HG03108 (cell line): ENCODE data around the gene ZMYND8.
"Not testable (repeated sequence)": the region's sequence is repeated elsewhere in the genome, so short reads cannot be mapped to it uniquely, and the experiment has no call there.

Experiments used
- ATAC-seq: cut with Tn5 transposase; IDR thresholded peaks from one replicate; pipeline ENCODE4 v1.9.1; 2021; ENCODE audit warnings: moderate library complexity; ENCODE audit not compliant: unreplicated experiment

The ZMYND8 gene

GRCh38 chr20:47212606-47213207 lies 143.8 kb downstream of the ZMYND8 start:
- ATAC-seq = no peak

- no peak for ATAC-seq
These were observed 145.5 kb downstream of the ZMYND8 start for GRCh38 chr20:47211036-47211435.

GRCh38 chr20:47210470-47210869 lies 146.0 kb downstream of the ZMYND8 start:
- ATAC-seq = no peak

- no peak for ATAC-seq
These were observed 146.5 kb downstream of the ZMYND8 start for GRCh38 chr20:47209982-47210381.

GRCh38 chr20:47208534-47209174 lies 147.8 kb downstream of the ZMYND8 start:
- no peak for ATAC-seq

GRCh38 chr20:47206962-47207641 lies 149.4 kb downstream of the ZMYND8 start:
- no peak for ATAC-seq

GRCh38 chr20:47206552-47206951 lies 149.9 kb downstream of the ZMYND8 start:
- ATAC-seq = not testable (repeated sequence)

- ATAC-seq = peak; percentile 42
These were observed 150.8 kb downstream of the ZMYND8 start for GRCh38 chr20:47205577-47206123.

GRCh38 chr20:47204850-47205122 lies 151.7 kb downstream of the ZMYND8 start:
- ATAC-seq = not testable (repeated sequence)

- ATAC-seq = no peak
These were observed 152.3 kb downstream of the ZMYND8 start for GRCh38 chr20:47204008-47204849.

GRCh38 chr20:47202733-47203667 lies 153.5 kb downstream of the ZMYND8 start:
- no peak for ATAC-seq

GRCh38 chr20:47201074-47201730 lies 155.3 kb downstream of the ZMYND8 start:
- ATAC-seq = no peak

- no peak for ATAC-seq
These were observed 157.4 kb downstream of the ZMYND8 start for GRCh38 chr20:47198996-47199552.

- ATAC-seq = no peak
These were observed 158.2 kb downstream of the ZMYND8 start for GRCh38 chr20:47198254-47198671.

- no peak for ATAC-seq
These were observed 160.1 kb downstream of the ZMYND8 start for GRCh38 chr20:47196091-47197081.

GRCh38 chr20:47195573-47195972 lies 160.9 kb downstream of the ZMYND8 start:
- ATAC-seq = no peak

- ATAC-seq = no peak
These were observed 164.5 kb downstream of the ZMYND8 start for GRCh38 chr20:47191956-47192355.

GRCh38 chr20:47191074-47191673 lies 165.3 kb downstream of the ZMYND8 start:
- ATAC-seq = no peak
